Measurements from ENCODE around the gene CCDC186.

The CCDC186 gene

GRCh38 chr10:114173921-114174694 is at the start of gene CCDC186:
TSS of gene CCDC186 (minus strand) at chr10:114174203. CDS start at chr10:114163268, 10,935 bp downstream.
- H3K4me3 ChIP-seq (ENCODE audit: low read depth, low read length) = peak within 1 kb of the TSS; percentile 93

- H3K4me3 ChIP-seq (ENCODE audit: low read depth, low read length) = no peak overlapping the region
These were observed 49.1 kb upstream of the CCDC186 start for GRCh38 chr10:114223066-114223465.

GRCh38 chr10:114221235-114221634 is 47.2 kb upstream of the CCDC186 start:
- no peak overlapping the region for H3K4me3 ChIP-seq (ENCODE audit: low read depth, low read length)

- no peak overlapping the region for H3K4me3 ChIP-seq (ENCODE audit: low read depth, low read length)
These were observed 46.3 kb upstream of the CCDC186 start for GRCh38 chr10:114220281-114220680.

GRCh38 chr10:114215033-114215432 is 41.0 kb upstream of the CCDC186 start:
- H3K4me3 ChIP-seq (ENCODE audit: low read depth, low read length) = no peak overlapping the region

GRCh38 chr10:114212153-114212552 is 38.1 kb upstream of the CCDC186 start:
- no peak overlapping the region for H3K4me3 ChIP-seq (ENCODE audit: low read depth, low read length)

GRCh38 chr10:114208351-114208750 is 34.3 kb upstream of the CCDC186 start:
- no peak overlapping the region for H3K4me3 ChIP-seq (ENCODE audit: low read depth, low read length)

- no peak overlapping the region for H3K4me3 ChIP-seq (ENCODE audit: low read depth, low read length)
These were observed 33.3 kb upstream of the CCDC186 start for GRCh38 chr10:114207349-114207748.

- H3K4me3 ChIP-seq (ENCODE audit: low read depth, low read length) = no peak overlapping the region
These were observed 32.9 kb upstream of the CCDC186 start for GRCh38 chr10:114206902-114207301.

- no peak overlapping the region for H3K4me3 ChIP-seq (ENCODE audit: low read depth, low read length)
These were observed 28.8 kb upstream of the CCDC186 start for GRCh38 chr10:114202812-114203211.

- H3K4me3 ChIP-seq (ENCODE audit: low read depth, low read length) = no peak overlapping the region
These were observed 25.2 kb upstream of the CCDC186 start for GRCh38 chr10:114199239-114199638.

- no peak overlapping the region for H3K4me3 ChIP-seq (ENCODE audit: low read depth, low read length)
These were observed 21.1 kb upstream of the CCDC186 start for GRCh38 chr10:114195079-114195478.

GRCh38 chr10:114189700-114190099 is 15.7 kb upstream of the CCDC186 start:
- H3K4me3 ChIP-seq (ENCODE audit: low read depth, low read length) = no peak overlapping the region

GRCh38 chr10:114188900-114189299 is 14.9 kb upstream of the CCDC186 start:
- H3K4me3 ChIP-seq (ENCODE audit: low read depth, low read length) = no peak overlapping the region

- H3K4me3 ChIP-seq (ENCODE audit: low read depth, low read length) = no peak overlapping the region
These were observed 14.0 kb upstream of the CCDC186 start for GRCh38 chr10:114188001-114188400.

- no peak overlapping the region for H3K4me3 ChIP-seq (ENCODE audit: low read depth, low read length)
These were observed 10.3 kb upstream of the CCDC186 start for GRCh38 chr10:114184276-114184675.

- H3K4me3 ChIP-seq (ENCODE audit: low read depth, low read length) = no peak overlapping the region
These were observed 9.6 kb upstream of the CCDC186 start for GRCh38 chr10:114183563-114183962.

GRCh38 chr10:114181971-114182370 is 8.0 kb upstream of the CCDC186 start:
- H3K4me3 ChIP-seq (ENCODE audit: low read depth, low read length) = no peak overlapping the region

- H3K4me3 ChIP-seq (ENCODE audit: low read depth, low read length) = no peak overlapping the region
These were observed 6.9 kb upstream of the CCDC186 start for GRCh38 chr10:114180937-114181336.

GRCh38 chr10:114179747-114180146 is 5.7 kb upstream of the CCDC186 start:
- H3K4me3 ChIP-seq (ENCODE audit: low read depth, low read length) = no peak overlapping the region

GRCh38 chr10:114179148-114179547 is 5.1 kb upstream of the CCDC186 start, which contains the start of gene TDRD1:
TSS of gene TDRD1 (plus strand) at chr10:114179353. CDS start at chr10:114187832, 8,479 bp downstream.
- no peak within 1 kb of the TSS for H3K4me3 ChIP-seq (ENCODE audit: low read depth, low read length)

- H3K4me3 ChIP-seq (ENCODE audit: low read depth, low read length) = no peak overlapping the region
These were observed 2.5 kb upstream of the CCDC186 start for GRCh38 chr10:114176511-114176910.

GRCh38 chr10:114175667-114176066 is 1.7 kb upstream of the CCDC186 start:
- no peak overlapping the region for H3K4me3 ChIP-seq (ENCODE audit: low read depth, low read length)

Measured in iPS-11a (cell line).